Bronchial epithelial cell (primary cell): ENCODE data around the gene TMEM74B. TPM values are rescaled to one million over a fixed set of nuclear protein-coding genes. Genes with fewer than 3 reads are reported as not detected.

Experiments
- DNase-seq: peaks from one replicate; pipeline ENCODE4 v3.0.0-alpha.2; 2010; ENCODE audit warnings: low read depth
- FAIRE-seq: peaks from 2 replicates; lab custom pipeline; 2011; peaks lifted over from hg19 to GRCh38; lab: Jason Lieb, UNC
- H3K27me3 ChIP-seq: 2 replicates; pipeline ENCODE4 v1.5.1; 2011; ENCODE audit warnings: low read length; ENCODE audit not compliant: control insufficient read depth, insufficient read depth
- H3K36me3 ChIP-seq: 2 replicates; pipeline ENCODE4 v1.5.1; 2011; ENCODE audit warnings: low read length; ENCODE audit not compliant: control insufficient read depth, insufficient read depth
- H3K4me3 ChIP-seq: 2 replicates; pipeline ENCODE4 v1.5.1; 2011; ENCODE audit warnings: mild to moderate bottlenecking, low read depth, low read length, control low read depth
- CTCF ChIP-seq: IDR thresholded peaks from 2 replicates; pipeline ENCODE4 v1.5.1; 2011; ENCODE audit warnings: mild to moderate bottlenecking, moderate library complexity, low read length, control low read depth, inconsistent platforms; ENCODE audit not compliant: insufficient read depth, severe bottlenecking
- total RNA-seq: library from RNA; depleted of rRNA; stranded (reverse); fragments of >200 nt; gene quantifications from 2 replicates; pipeline ENCODE4 v1.2.1, GENCODE V29; 2014

TMEM74B gene
- total RNA-seq, 1 donor from 2014 or later, result not detected

- DNase-seq (no peak), FAIRE-seq (no peak)
- Histone ChIP-seq H3K36me3 (no peaks in the 10 kb centered on the region), H3K27me3 (peaks cover 6% of the 10 kb centered on the region), H3K4me3 (no peak overlapping the region)
- TF ChIP-seq CTCF, result no peak
These were observed 6.5 kb upstream of the TMEM74B start for GRCh38 chr20:1191299-1191698.

GRCh38 chr20:1190847-1191246 lies 6.1 kb upstream of the TMEM74B start:
- FAIRE-seq (no peak), DNase-seq (no peak)
- H3K4me3 ChIP-seq, result no peak overlapping the region
- peaks cover 8% of the 10 kb centered on the region for H3K27me3 ChIP-seq
- H3K36me3 ChIP-seq, result no peaks in the 10 kb centered on the region
- TF ChIP-seq CTCF, result no peak

GRCh38 chr20:1189827-1190226 lies 5.0 kb upstream of the TMEM74B start:
- FAIRE-seq (no peak), DNase-seq (no peak)
- Histone ChIP-seq H3K4me3 (no peak overlapping the region), H3K36me3 (no peaks in the 10 kb centered on the region), H3K27me3 (peaks cover 8% of the 10 kb centered on the region)
- TF ChIP-seq CTCF, result no peak

- no peaks in the 10 kb centered on the region for H3K36me3 ChIP-seq
- TF ChIP-seq CTCF, result no peak
- DNase-seq (no peak), FAIRE-seq (peak; percentile 43)
- peaks cover 14% of the 10 kb centered on the region for H3K27me3 ChIP-seq
- H3K4me3 ChIP-seq, result no peak overlapping the region
These were observed 3.6 kb upstream of the TMEM74B start for GRCh38 chr20:1188347-1188746.

- Histone ChIP-seq H3K4me3 (no peak overlapping the region), H3K36me3 (no peaks in the 10 kb centered on the region), H3K27me3 (peaks cover 16% of the 10 kb centered on the region)
- DNase-seq (no peak), FAIRE-seq (no peak)
- no peak for TF ChIP-seq CTCF
These were observed 2.9 kb upstream of the TMEM74B start for GRCh38 chr20:1187605-1188171.
